ENCODE measurements around the gene C1QTNF1. TPM values are rescaled to one million over a fixed set of nuclear protein-coding genes. Genes with fewer than 3 reads are reported as not detected.
A peak's percentile ranks its signal among the peaks of the same experiment; 100 is the strongest.

C1QTNF1 gene
- total and polyA plus RNA-seq, 9 of the 15 experiments (the other 6 are each of a cell fraction or from before 2014, with no cell fraction given) = 0.09 TPM; not detected in 8

DNA sequence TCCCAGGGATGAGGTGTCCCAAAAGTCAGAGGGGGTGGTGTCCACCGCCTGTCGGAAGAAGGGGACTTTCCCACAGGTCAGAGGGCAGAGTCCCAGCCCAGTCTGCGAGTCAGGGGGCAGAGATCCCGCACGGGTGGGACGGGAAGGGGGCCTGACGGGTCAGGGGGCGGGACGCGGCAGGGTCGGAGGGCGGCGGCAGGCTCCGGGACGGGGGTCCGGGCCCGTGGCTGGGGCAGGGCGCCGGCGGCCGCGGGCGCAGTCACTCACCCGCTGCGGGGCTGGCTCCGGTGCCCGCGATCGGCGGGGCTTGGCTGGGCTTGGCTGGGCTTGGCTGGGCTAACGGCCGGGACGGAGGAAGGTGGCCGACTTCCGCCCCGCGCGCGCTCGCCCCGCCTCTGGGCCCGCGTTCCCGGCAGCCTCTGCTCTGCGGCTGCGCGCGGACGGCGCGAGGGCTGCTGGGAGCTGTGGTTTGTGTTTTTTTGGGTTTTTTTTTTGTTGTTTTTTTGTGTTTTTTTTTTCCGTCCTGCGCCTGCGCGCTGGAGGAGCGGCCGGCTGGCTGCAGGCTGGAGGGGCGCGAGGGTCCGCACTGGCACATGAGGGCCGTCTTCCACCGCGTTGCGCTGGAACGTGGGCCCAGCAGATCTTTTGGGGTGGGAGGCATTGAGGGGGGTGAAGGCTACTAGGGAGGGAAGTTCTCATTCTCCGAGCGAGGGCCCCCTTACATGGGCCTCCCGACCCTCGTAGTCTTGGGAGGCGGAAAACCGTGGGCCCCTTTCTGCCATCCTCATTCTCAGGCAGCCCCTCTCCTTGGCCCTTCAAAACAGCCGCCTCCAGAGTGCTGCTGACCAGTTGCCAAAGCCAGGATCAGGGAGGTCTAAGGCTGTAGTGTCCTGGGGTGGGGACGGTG is 14.3 kb upstream of the C1QTNF1 start, which contains the start of gene CANT1 (continued):
- 0 out of 2 replicates have a peak, but pooled peaks have one; percentile 8 for TF ChIP-seq KLF13 (tag; IDR thresholded peaks at IDR 0.05; ENCODE audit: borderline replicate concordance, low read depth)
- TF ChIP-seq ZNF311 (CRISPR knock-in tag; IDR thresholded peaks at IDR 0.05) = no peak
- TF ChIP-seq MTF1 (CRISPR knock-in tag; IDR thresholded peaks at IDR 0.05; ENCODE audit: borderline replicate concordance) = no peak
- TF ChIP-seq, protein P1, sequence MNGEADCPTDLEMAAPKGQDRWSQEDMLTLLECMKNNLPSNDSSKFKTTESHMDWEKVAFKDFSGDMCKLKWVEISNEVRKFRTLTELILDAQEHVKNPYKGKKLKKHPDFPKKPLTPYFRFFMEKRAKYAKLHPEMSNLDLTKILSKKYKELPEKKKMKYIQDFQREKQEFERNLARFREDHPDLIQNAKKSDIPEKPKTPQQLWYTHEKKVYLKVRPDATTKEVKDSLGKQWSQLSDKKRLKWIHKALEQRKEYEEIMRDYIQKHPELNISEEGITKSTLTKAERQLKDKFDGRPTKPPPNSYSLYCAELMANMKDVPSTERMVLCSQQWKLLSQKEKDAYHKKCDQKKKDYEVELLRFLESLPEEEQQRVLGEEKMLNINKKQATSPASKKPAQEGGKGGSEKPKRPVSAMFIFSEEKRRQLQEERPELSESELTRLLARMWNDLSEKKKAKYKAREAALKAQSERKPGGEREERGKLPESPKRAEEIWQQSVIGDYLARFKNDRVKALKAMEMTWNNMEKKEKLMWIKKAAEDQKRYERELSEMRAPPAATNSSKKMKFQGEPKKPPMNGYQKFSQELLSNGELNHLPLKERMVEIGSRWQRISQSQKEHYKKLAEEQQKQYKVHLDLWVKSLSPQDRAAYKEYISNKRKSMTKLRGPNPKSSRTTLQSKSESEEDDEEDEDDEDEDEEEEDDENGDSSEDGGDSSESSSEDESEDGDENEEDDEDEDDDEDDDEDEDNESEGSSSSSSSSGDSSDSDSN (IDR thresholded peaks at IDR 0.05; ENCODE audit: borderline replicate concordance in 1 of 2, low read depth in 2 of 2, low read length in 2 of 2) = no peak
- TF ChIP-seq, protein P2, sequence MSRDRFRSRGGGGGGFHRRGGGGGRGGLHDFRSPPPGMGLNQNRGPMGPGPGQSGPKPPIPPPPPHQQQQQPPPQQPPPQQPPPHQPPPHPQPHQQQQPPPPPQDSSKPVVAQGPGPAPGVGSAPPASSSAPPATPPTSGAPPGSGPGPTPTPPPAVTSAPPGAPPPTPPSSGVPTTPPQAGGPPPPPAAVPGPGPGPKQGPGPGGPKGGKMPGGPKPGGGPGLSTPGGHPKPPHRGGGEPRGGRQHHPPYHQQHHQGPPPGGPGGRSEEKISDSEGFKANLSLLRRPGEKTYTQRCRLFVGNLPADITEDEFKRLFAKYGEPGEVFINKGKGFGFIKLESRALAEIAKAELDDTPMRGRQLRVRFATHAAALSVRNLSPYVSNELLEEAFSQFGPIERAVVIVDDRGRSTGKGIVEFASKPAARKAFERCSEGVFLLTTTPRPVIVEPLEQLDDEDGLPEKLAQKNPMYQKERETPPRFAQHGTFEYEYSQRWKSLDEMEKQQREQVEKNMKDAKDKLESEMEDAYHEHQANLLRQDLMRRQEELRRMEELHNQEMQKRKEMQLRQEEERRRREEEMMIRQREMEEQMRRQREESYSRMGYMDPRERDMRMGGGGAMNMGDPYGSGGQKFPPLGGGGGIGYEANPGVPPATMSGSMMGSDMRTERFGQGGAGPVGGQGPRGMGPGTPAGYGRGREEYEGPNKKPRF (IDR thresholded peaks at IDR 0.05; ENCODE audit: low read depth, low read length) = no peak
- TF ChIP-seq BMI1 (IDR thresholded peaks at IDR 0.05; ENCODE audit: low read length) = no peak
- no peak for TF ChIP-seq TAF7 (tag; IDR thresholded peaks at IDR 0.05)
- no peak for TF ChIP-seq ZKSCAN8 (CRISPR knock-in tag; IDR thresholded peaks at IDR 0.05)
- TF ChIP-seq, protein P3, sequence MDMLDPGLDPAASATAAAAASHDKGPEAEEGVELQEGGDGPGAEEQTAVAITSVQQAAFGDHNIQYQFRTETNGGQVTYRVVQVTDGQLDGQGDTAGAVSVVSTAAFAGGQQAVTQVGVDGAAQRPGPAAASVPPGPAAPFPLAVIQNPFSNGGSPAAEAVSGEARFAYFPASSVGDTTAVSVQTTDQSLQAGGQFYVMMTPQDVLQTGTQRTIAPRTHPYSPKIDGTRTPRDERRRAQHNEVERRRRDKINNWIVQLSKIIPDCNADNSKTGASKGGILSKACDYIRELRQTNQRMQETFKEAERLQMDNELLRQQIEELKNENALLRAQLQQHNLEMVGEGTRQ (CRISPR knock-in tag; IDR thresholded peaks at IDR 0.05) = no peak
- peak in 1 of 3 experiments; percentile 34 for TF ChIP-seq YY1 (IDR thresholded peaks at IDR 0.05; ENCODE audit: borderline replicate concordance in 1 of 3, control insufficient read depth in 1 of 3, extremely low read depth in 1 of 3, insufficient read depth in 3 of 3, insufficient read length in 1 of 3, insufficient replicate concordance in 2 of 3, low read depth in 1 of 3, low read length in 2 of 3)
- TF ChIP-seq, protein P4, sequence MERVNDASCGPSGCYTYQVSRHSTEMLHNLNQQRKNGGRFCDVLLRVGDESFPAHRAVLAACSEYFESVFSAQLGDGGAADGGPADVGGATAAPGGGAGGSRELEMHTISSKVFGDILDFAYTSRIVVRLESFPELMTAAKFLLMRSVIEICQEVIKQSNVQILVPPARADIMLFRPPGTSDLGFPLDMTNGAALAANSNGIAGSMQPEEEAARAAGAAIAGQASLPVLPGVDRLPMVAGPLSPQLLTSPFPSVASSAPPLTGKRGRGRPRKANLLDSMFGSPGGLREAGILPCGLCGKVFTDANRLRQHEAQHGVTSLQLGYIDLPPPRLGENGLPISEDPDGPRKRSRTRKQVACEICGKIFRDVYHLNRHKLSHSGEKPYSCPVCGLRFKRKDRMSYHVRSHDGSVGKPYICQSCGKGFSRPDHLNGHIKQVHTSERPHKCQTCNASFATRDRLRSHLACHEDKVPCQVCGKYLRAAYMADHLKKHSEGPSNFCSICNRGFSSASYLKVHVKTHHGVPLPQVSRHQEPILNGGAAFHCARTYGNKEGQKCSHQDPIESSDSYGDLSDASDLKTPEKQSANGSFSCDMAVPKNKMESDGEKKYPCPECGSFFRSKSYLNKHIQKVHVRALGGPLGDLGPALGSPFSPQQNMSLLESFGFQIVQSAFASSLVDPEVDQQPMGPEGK (CRISPR knock-in tag; IDR thresholded peaks at IDR 0.05; ENCODE audit: borderline replicate concordance) = 0 out of 2 replicates have a peak, but pooled peaks have one; percentile 40
- no peak for TF ChIP-seq CEBPG (CRISPR knock-in tag; IDR thresholded peaks at IDR 0.05)
- no peak for TF ChIP-seq CEBPG (tag; conservative IDR thresholded peaks at IDR 0.05 in 1 of 2, IDR thresholded peaks at IDR 0.05 in 1 of 2)
- no peak for TF ChIP-seq NCOA6 (IDR thresholded peaks at IDR 0.05)
- no peak for TF ChIP-seq MBD2 (IDR thresholded peaks at IDR 0.05; ENCODE audit: borderline replicate concordance, low read depth)
- peak in 1 of 2 experiments; percentile 79; a peak in 2 of 4 replicates for TF ChIP-seq NONO (IDR thresholded peaks at IDR 0.05; ENCODE audit: low read depth in 2 of 2, low read length in 1 of 2)
- no peak for TF ChIP-seq ETV1 (tag; conservative IDR thresholded peaks at IDR 0.05; ENCODE audit: low read depth)
- no peak for TF ChIP-seq TBL1XR1 (IDR thresholded peaks at IDR 0.05; ENCODE audit: low read length in 2 of 2)

All from K562 (cell line).